WI38 (cell line): Measurements from ENCODE around the gene MRPL28.
"Not testable (repeated sequence)": the region's sequence is repeated elsewhere in the genome, so short reads cannot be mapped to it uniquely, and the experiment has no call there.

Experiments used
- H3K4me3 ChIP-seq: 2 replicates; pipeline ENCODE4 v1.5.1; 2011; ENCODE audit warnings: low read depth, mild to moderate bottlenecking, control low read depth, low read length
- TF ChIP-seq, protein P1 (sequence below): IDR thresholded peaks from 2 replicates; pipeline ENCODE4 v1.5.1; 2012; ENCODE audit warnings: low read depth, mild to moderate bottlenecking, control low read depth, low read length

The MRPL28 gene

DNA sequence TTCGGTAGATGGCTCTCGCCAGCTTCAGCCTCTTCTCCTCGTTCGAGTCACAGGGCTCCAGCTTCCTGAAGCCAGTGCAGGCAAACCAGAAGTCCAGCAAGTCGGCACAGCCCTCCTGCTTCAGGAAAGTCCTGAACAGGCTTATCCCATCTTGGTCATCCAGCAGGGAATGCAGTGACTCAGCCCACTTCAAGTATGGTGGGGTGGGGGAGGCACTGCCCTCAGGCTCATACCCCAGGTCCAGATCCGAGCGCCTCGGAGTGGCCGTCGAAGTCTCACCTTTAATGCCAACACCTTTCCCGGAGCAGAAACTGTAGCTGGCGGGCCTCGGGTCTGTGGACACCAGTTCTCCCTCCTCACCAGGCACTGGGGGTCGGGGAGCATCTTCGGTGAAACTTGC, 23.8 kb downstream of the MRPL28 start:
- TF ChIP-seq, protein P1, sequence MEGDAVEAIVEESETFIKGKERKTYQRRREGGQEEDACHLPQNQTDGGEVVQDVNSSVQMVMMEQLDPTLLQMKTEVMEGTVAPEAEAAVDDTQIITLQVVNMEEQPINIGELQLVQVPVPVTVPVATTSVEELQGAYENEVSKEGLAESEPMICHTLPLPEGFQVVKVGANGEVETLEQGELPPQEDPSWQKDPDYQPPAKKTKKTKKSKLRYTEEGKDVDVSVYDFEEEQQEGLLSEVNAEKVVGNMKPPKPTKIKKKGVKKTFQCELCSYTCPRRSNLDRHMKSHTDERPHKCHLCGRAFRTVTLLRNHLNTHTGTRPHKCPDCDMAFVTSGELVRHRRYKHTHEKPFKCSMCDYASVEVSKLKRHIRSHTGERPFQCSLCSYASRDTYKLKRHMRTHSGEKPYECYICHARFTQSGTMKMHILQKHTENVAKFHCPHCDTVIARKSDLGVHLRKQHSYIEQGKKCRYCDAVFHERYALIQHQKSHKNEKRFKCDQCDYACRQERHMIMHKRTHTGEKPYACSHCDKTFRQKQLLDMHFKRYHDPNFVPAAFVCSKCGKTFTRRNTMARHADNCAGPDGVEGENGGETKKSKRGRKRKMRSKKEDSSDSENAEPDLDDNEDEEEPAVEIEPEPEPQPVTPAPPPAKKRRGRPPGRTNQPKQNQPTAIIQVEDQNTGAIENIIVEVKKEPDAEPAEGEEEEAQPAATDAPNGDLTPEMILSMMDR: no peak
- H3K4me3 ChIP-seq: no peak overlapping the region

DNA sequence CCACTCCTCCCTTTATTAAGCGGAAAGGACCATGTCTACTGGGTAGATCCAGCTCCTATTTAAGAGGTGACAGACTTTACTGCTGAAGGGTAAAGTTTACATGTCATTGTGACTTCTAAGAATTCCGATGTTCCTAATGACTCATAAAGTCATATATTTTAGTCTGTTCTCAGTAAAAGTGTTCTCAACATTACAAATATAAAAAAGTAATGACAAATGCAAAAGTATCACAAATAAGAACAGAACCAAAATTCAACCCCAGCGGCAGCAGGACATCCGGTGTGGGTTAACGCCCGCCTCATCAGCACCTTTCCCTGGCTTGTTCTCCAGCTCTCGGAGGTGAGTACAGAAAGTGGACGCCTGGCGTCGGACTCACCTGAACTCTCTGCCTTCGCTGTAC, 24.6 kb downstream of the MRPL28 start:
- TF ChIP-seq, protein P1: no peak
- H3K4me3 ChIP-seq: no peak overlapping the region

DNA sequence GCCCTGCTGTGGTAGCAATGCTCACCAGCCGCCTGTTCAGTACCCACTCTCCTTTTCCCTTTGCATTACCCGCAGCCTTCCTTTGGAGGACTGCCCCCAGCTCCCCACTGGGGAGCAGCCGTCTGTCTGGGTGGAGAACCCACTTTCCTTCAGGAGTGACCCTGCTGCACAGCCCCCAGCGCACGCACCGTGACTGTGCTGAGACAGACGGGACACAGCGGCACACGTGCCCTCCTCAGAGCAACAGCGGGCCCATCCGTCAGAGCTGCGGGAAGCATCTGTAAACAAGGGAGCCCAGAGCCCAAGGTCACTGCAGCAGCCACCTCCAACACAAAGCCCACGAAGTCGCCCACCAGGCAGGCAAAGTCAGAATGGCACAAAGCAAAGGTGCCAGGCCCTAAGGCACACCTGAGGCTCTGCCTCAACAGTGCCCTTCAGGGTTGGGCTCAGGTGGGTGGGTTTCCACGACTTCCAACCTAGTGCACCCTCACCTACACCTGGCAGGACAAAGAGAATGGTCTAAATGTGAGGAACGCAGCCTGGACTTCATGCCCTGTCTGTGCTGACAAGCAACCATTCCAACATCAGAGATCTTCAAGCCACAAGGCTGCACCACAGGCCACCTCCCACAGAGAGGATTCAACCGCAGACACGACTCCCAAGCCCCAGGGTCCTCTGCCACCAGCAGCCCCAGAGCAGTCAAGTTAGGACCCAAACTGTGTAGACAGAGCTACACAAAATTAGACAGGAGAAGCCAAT, 27.7 kb downstream of the MRPL28 start:
- no peak overlapping the region for H3K4me3 ChIP-seq
- TF ChIP-seq, protein P1: no peak

DNA sequence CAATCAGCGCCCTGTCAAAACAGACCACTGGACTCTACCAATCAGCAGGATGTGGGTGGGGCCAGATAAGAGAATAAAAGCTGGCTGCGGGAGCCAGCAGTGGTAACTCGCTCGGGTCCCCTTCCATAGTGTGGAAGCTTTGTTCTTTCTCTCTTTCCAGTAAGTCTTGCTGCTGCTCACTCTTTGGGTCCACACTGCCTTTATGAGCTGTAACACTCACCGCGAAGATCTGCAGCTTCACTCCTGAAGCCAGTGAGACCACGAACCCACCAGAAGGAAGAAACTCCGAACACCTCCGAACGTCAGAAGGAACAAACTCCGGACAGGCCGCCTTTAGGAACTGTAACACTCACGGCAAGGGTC, 28.4 kb downstream of the MRPL28 start:
- not testable (repeated sequence) for H3K4me3 ChIP-seq

DNA sequence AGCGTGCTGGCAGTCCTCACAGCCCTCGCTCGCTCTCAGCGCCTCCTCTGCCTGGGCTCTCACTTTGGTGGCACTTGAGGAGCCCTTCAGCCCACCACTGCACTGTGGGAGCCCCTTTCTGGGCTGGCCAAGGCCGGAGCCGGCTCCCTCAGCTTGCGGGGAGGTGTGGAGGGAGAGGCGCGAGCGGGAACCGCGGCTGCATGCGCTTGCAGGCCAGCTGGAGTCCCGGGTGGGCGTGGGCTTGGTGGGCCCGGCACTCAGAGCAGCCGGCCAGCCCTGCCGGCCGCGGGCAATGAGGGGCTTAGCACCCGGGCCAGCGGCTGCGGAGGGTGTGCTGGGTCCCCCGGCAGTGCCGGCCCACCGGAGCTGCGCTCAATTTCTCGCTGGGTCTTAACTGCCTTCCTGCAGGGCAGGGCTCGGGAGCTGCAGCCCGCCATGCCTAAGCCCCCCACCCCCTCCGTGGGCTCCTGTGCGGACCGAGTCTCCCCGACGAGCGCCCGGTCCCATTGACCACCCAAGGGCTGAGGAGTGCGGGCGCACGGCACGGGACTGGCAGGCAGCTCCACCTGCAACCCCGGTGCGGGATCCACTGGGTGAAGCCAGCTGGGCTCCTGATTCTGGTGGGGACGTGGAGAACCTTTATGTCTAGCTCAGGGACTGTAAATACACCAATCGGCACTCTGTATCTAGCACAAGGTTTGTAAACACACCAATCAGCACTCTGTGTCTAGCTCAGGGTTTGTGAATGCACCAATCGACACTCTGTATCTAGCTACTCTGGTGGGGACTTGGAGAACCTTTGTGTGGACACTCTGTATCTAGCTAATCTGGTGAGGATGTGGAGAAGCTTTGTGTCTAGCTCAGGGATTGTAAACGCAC, 29.0 kb downstream of the MRPL28 start:
- H3K4me3 ChIP-seq: not testable (repeated sequence)

DNA sequence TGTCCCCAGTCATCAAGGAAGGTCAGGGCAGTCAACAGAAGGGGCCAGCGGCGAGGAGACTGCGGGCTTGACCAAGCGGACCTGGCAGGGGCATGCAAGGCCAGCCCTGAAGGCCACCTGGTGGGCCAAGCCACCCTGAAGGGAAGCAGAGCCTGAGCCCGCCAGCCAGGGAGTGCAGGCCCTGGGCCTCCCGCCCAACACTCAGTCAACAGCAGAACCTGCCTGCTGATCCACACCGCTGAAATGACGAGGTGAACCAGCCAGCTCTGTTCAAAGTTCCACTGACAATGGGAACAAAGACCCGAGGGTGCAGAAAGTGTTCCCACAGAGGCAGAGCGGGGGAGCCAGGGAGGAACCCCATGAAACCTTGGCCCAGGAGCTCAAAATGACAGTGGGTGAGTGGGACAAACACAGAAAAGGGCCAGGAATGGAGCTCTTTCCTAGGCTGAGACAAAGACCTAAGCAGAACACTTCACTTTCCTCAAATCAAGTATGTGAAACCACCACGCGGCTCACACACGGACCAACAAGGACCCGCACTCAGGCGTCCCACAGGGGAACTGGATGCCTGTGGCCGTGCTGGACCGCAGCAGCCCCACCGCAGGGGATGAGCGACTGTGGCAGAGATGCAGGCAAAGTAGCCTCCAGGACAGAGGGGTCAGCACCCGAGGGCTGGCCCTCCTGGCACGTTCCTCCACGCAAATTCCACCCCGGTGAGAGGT, 29.8 kb downstream of the MRPL28 start:
- TF ChIP-seq, protein P1: no peak
- H3K4me3 ChIP-seq: no peak overlapping the region

DNA sequence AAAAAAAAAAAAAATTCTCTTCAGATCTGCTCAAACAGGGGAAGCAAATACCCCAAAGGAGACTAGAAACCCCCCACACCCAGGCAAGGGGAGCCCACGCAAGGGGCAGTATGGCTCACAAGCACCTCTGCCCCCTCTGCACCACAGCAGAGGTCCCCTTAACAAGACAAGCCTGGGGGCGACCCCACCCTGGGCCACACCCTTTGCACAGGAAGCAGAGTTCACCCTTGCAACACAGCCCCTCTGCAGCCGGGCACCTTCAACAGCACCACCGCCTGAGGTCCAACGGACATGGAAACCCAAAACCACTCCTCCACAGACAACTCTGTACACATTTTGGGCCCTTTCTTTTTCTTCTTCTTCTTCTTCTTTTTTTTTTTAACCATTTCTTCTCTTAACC, 30.7 kb downstream of the MRPL28 start:
- TF ChIP-seq, protein P1: no peak
- no peak overlapping the region for H3K4me3 ChIP-seq
